ENCODE measurements around the gene MYRF.
A peak's percentile ranks its signal among the peaks of the same experiment; 100 is the strongest.

MYRF gene

GRCh38 chr11:61742391-61742790 lies 10.0 kb upstream of the MYRF start:
- peak in 1 of 2 donors; percentile 23 for DNase-seq

- no peak for DNase-seq
Observed at GRCh38 chr11:61743486-61744095, 8.8 kb upstream of the MYRF start.

- DNase-seq = no peak
Observed at GRCh38 chr11:61744181-61744580, 8.3 kb upstream of the MYRF start.

- DNase-seq = no peak
Observed at GRCh38 chr11:61744609-61745156, 7.8 kb upstream of the MYRF start.

GRCh38 chr11:61745781-61746441 lies 6.5 kb upstream of the MYRF start:
- DNase-seq = no peak

- no peak for DNase-seq
Observed at GRCh38 chr11:61746442-61747191, 5.8 kb upstream of the MYRF start.

GRCh38 chr11:61747192-61747966 lies 5.1 kb upstream of the MYRF start:
- peak; percentile 29 to 46 for DNase-seq

GRCh38 chr11:61747967-61748285 lies 4.5 kb upstream of the MYRF start:
- no peak for DNase-seq

GRCh38 chr11:61749591-61750217 lies 2.7 kb upstream of the MYRF start:
- no peak for DNase-seq

GRCh38 chr11:61750631-61751273 lies 1.7 kb upstream of the MYRF start:
- DNase-seq = no peak

DNA sequence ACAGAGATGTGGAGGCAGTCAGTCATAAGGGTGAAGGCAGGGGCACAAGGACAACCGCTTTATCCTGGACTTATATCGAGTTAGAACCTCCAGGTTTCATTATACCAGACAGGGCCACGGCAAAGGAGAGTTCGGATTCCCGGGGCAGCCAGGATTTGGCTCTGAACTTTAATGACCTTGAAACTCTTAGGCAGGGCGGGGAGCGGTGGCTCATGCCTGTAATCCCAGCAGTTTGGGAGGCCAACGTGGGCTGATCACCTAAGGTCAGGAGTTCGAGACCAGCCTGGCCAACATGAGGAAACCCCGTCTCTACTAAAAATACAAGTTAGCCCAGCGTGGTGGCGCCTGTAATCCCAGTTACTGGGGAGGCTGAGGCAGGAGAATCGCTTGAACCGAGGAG lies 1.1 kb upstream of the MYRF start:
- DNase-seq = no peak

- no peak for DNase-seq
Observed at GRCh38 chr11:61752925-61753521, 587 bp downstream of the MYRF start.

DNA sequence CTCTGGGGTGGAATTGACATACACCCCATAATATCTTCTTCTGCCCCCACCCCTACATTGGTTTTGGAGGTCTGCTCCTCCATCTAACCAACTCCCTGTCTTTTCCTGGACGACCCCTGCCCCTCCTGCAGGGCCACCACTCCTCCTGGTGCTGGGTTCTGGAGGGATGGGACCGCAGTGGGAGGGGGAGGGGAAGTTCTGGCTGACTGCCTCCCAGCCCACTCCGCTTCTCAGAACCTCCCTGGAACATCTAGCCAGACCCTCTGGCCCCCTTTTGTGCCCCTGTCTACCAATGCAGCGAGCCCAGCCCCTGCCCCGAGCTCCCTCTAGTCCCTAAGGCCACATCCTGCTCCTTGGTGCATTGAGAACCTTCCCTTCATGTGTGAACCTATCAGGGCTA lies 1.2 kb downstream of the MYRF start:
- DNase-seq = no peak

DNA sequence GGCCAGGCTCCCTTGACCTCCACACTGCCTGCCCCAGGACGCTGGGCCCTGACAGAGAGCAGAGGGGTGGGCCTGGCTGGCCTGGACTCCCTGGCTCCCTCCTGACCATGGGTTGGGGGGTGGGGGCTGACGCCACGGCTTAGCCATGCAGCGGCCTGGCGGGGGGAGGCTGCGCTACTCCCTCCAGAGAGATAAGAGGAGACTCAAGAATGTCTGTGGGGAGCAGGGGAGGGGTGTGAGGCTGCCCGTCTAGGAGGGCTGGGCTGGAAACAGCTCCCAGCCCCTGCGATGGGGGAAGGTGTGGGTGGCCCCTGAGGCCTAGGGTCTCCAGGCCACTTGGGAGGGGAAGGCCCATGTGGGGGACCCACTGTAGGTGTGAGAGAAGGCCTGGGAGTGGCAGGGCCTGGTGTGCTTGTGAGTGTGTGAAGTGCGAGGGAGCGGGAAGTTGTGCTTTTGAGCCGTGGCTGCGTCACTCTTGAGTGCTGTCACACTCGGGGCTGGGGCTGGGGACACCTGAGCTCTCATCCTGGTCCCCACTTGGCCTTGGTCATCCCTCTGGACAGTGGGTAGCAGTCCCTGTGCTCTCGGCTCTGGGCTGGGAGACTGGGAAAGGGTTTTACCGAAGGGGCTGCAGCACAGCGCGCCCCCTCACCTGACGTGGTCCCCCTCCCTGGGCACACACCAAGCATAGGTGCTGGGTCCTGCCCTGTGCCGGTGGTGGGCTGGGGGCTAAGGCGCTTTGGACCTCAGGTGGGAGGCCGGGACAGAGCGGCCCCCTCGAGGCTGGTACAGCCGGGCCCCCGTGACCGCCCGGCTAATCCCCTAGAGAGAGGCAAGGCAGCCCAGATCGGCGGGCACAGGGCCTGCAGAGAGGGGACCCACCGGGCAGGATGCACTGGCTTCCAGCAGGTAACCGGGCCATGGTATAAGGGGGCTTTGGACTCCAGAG lies 2.4 kb downstream of the MYRF start:
- no peak for DNase-seq

GRCh38 chr11:61756147-61756451 lies 3.7 kb downstream of the MYRF start:
- no peak for DNase-seq

- peak; percentile 12 for DNase-seq
Observed at GRCh38 chr11:61756452-61757212, 4.2 kb downstream of the MYRF start.

- DNase-seq = no peak
Observed at GRCh38 chr11:61757213-61757862, 4.9 kb downstream of the MYRF start.

GRCh38 chr11:61760946-61761345 lies 8.5 kb downstream of the MYRF start:
- DNase-seq = no peak

DNA sequence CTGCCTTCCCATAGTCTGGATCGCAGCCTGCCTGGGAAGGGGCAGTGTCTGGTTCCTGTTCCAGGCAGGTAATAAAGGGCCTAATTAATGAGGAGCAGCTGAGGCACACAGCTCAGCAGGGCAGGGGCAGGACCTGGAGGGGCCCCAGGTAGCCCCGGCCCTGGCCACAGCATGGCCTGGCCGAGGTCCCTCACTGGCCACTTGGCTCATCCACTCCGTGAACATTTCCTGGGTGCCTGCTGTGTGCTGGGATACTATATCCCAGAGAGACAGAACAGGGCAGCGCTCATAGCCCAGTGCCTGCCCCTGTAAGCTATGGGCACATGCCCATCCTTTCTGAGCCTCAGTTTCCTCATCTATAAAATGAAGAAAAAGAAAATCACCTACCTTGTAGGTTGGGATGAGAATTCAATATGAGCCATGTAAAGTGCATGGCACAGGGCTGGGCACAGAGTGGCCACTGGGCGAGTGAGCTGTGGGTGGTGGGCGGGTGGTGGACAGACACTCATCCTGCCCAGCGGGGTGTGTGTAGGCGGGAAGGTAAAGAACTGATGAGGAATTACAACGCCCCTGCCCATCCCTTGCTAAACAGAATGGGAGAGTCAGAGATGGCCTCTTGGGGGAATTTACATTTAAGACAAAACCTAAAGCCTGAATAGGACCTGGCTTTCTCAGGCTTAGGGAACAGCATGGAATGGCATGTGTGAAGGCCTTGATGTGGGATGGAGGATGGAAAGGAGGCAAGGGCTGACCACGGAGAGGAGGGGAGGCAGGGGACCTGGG lies 9.2 kb downstream of the MYRF start:
- DNase-seq = no peak

Measured in CD4-positive, alpha-beta T cell treated with Interleukin-1 beta for 1 hour (primary cell).